ENCODE measurements around the gene PMIS2.

PMIS2 gene

DNA sequence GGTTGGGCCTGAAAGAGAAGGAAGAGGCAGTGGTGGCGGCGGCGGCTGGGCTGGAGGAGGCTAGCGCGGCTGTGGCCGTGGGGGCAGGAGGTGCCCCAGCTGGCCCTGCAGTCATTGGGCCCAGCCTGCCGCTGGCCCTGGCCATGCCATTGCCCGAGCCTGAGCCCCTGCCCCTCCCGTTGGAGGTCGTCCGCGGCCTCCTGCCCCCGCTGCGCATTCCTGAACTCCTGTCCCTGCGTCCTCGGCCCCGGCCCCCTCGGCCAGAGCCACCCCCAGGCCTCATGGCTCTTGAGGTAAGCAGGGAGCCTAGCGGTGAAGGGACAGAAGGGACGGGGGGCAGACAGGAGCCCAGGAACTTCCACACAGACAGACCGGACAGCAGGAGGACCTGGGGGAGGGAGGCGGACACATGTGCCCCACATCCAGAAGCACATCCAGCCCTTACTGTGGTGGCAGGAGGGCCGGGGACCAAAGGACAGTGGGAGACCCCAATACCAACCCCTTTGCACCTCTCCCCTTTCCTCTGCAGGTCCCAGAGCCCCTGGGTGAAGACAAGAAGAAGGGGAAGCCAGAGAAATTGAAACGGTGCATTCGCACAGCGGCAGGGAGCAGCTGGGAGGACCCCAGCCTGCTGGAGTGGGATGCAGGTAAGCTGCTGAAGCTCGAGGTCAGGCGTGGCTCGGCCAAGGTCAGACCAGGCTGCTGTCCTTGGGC lies 47.9 kb downstream of the PMIS2 start:
- ATAC-seq (no peak), DNase-seq (no peak)

DNA sequence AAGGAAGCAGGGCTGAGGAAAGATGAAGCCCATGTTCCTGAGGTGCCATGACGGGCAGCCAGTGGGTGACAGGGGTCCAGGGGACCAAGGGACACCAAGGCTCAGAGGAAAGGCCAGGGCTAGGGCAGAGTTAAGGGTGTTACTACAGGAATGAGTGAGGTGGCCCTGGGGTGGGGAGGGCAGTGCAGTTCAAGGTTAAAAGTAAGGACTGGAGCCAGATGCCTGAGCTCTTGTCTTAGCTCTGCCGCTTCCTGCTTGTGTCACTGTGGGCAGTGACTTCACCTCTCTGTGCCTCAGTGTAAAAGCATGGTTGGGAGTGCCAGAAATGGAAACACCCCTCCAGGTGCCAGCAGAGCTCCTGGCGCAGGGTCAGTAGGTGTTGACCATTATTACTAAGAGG lies 50.7 kb downstream of the PMIS2 start:
- no peak for ATAC-seq
- no peak for DNase-seq

Measured in stimulated activated naive CD8-positive, alpha-beta T cell treated with anti-CD3 and anti-CD28 coated beads, Interleukin-15, Interleukin-2, amounts not matched to agents 100 U/mL and 50 U/mL, for 24 hours (primary cell).